GM12864 (cell line): ENCODE measurements around the gene TLL2.

Source experiments
- DNase-seq: peaks from one replicate; pipeline ENCODE4 v3.0.0-alpha.2; 2011; ENCODE audit warnings: low read depth
- H3K4me3 ChIP-seq: 2 replicates; pipeline ENCODE4 v1.5.1; 2011; ENCODE audit warnings: mild to moderate bottlenecking, low read depth, low read length, control low read depth
- CTCF ChIP-seq: IDR thresholded peaks from 2 replicates; pipeline ENCODE4 v1.5.1; 2011; ENCODE audit warnings: low read depth, mild to moderate bottlenecking, moderate library complexity, low read length, control low read depth, inconsistent platforms; ENCODE audit errors: missing control alignments

Gene TLL2

GRCh38 chr10:96427291-96427690 lies 86.4 kb downstream of the TLL2 start:
- H3K4me3 ChIP-seq, result no peak overlapping the region
- no peak for TF ChIP-seq CTCF
- DNase-seq, result no peak

GRCh38 chr10:96422525-96422924 lies 91.2 kb downstream of the TLL2 start:
- no peak overlapping the region for H3K4me3 ChIP-seq
- no peak for TF ChIP-seq CTCF
- DNase-seq, result no peak

GRCh38 chr10:96421995-96422394 lies 91.7 kb downstream of the TLL2 start:
- no peak overlapping the region for H3K4me3 ChIP-seq
- TF ChIP-seq CTCF, result no peak
- DNase-seq, result no peak

GRCh38 chr10:96420228-96421009 lies 93.3 kb downstream of the TLL2 start:
- no peak for TF ChIP-seq CTCF
- H3K4me3 ChIP-seq, result no peak overlapping the region
- DNase-seq, result no peak

- TF ChIP-seq CTCF, result no peak
- no peak overlapping the region for H3K4me3 ChIP-seq
- DNase-seq, result no peak
These were observed 94.4 kb downstream of the TLL2 start for GRCh38 chr10:96419351-96419750.

GRCh38 chr10:96418582-96418981 lies 95.1 kb downstream of the TLL2 start:
- H3K4me3 ChIP-seq, result no peak overlapping the region
- DNase-seq, result no peak
- no peak for TF ChIP-seq CTCF

GRCh38 chr10:96417441-96417840 lies 96.3 kb downstream of the TLL2 start:
- DNase-seq, result no peak
- H3K4me3 ChIP-seq, result no peak overlapping the region
- TF ChIP-seq CTCF, result no peak
